Esophagus squamous epithelium (tissue), 5 donors: ENCODE measurements around the gene RAPGEF5. TPM values are rescaled to one million over a fixed set of nuclear protein-coding genes. Genes with fewer than 3 reads are reported as not detected.

Source experiments
- DNase-seq: peaks from one replicate; lab custom pipeline; 2025; lab: John Stamatoyannopoulos, UW
- H3K27ac ChIP-seq, 4 donors: fragments of 200-600 bp; sonication (generic); one replicate each; pipeline ENCODE4 v1.5.1; 2016 to 2019; ENCODE audit warnings: mild to moderate bottlenecking in 1 of 4
- H3K27me3 ChIP-seq, 4 donors: fragments of 200-600 bp; sonication (generic); 1 replicate in 3 of 4; 2 replicates in 1 of 4; pipeline versions ENCODE4 v1.5.1 to v1.6.0; 2017 to 2021; ENCODE audit warnings: antibody characterized with exemption in 1 of 4
- H3K36me3 ChIP-seq, 3 donors: fragments of 200-600 bp; sonication (generic); one replicate each; pipeline ENCODE4 v1.5.1; 2016 to 2019
- H3K4me1 ChIP-seq, 3 donors: fragments of 200-600 bp; sonication (generic); one replicate each; pipeline ENCODE4 v1.5.1; 2017 to 2019
- H3K4me3 ChIP-seq, 4 donors: fragments of 200-600 bp; sonication (generic); 1 replicate in 3 of 4; 2 replicates in 1 of 4; pipeline ENCODE4 v1.5.1; 2016 to 2019; ENCODE audit warnings: mild to moderate bottlenecking in 2 of 4, moderate library complexity in 1 of 4
- H3K9me3 ChIP-seq, 3 donors: fragments of 200-600 bp; sonication (generic); one replicate each; pipeline ENCODE4 v1.5.1; 2016 to 2019
- CTCF ChIP-seq, 6 experiments: fragments of 450-650 bp in 4 of 6; fragments of 200-600 bp in 2 of 6; sonication (generic) in 2 of 6; IDR thresholded peaks; one replicate each; pipeline ENCODE4 v1.5.1; 2016 to 2019; ENCODE audit warnings: antibody characterized with exemption in 6 of 6, mild to moderate bottlenecking in 4 of 6, moderate library complexity in 4 of 6
- POLR2A ChIP-seq, 4 donors: fragments of 450-650 bp; IDR thresholded peaks; one replicate each; pipeline ENCODE4 v1.6.1; 2017; ENCODE audit warnings: antibody characterized with exemption in 4 of 4, mild to moderate bottlenecking in 4 of 4, moderate library complexity in 3 of 4
- WGBS, 2 donors: methylation state at CpG; one replicate each; pipeline ENCODE4 v1.1.5; 2018; 5-methylcytosine and 5-hydroxymethylcytosine counted together
- intact Hi-C: fragments of 100-400 bp; cut with DNase I; formaldehyde crosslinking; loops from one replicate; pipeline ENCODE4 v1.15.0; 2022
- total RNA-seq, 4 donors: library from RNA; depleted of rRNA; stranded (reverse); fragments of >200 nt; gene quantifications; one replicate each; pipeline ENCODE4 v1.1.0, GENCODE V29; 2016
- donor health status: DM: yes; HTN: yes; CAD: no.

Gene RAPGEF5
- total RNA-seq, result 10 to 100 TPM; 16.9 to 50.5 (median 38.4) TPM

GRCh38 chr7:22356701-22357310 is at the start of gene RAPGEF5:
RAPGEF5 (minus strand) TSS chr7:22357154; CDS start chr7:22357060, 94 bp downstream.
- WGBS, 2 donors, result 2% methylated on average over 10 of the region's 95 CpGs; no CpG with 5 or more reads in 1 of the 2 donors
- peak within 1 kb of the TSS; percentile 60 to 82 (median 78) for H3K4me3 ChIP-seq
- H3K27ac ChIP-seq, result peak within 1 kb of the TSS; percentile 72 to 91 (median 82)
- H3K4me1 ChIP-seq, result peaks cover 0 to 39% (median 0%) of the 10 kb centered on the region in 3 donors
- TF ChIP-seq POLR2A (IDR thresholded peaks at IDR 0.05) (peak in 1 of 4 donors; percentile 25), CTCF (IDR thresholded peaks at IDR 0.05) (peak in 1 of 6 experiments; percentile 16)
- intact Hi-C loops, result no loop called here
- no peaks in the 10 kb centered on the region for H3K9me3 ChIP-seq
- DNase-seq, result no peak
- peaks cover 0 to 19% (median 0%) of the 10 kb centered on the region in 4 donors for H3K27me3 ChIP-seq
- H3K36me3 ChIP-seq, result no peaks in the 10 kb centered on the region

GRCh38 chr7:22406715-22407114 is 49.8 kb upstream of the RAPGEF5 start:
- Histone ChIP-seq H3K27me3 (no peaks in the 10 kb centered on the region), H3K4me3 (no peak overlapping the region), H3K27ac (no peak overlapping the region), H3K36me3 (no peaks in the 10 kb centered on the region), H3K9me3 (no peaks in the 10 kb centered on the region), H3K4me1 (peaks cover 0 to 14% (median 3%) of the 10 kb centered on the region in 3 donors)
- WGBS, 2 donors, result 95 to 100% methylated on average over 4 of the region's 4 CpGs
- intact Hi-C loops, result no loop called here
- DNase-seq, result no peak
- TF ChIP-seq CTCF (IDR thresholded peaks at IDR 0.05) (no peak), POLR2A (IDR thresholded peaks at IDR 0.05) (no peak)

GRCh38 chr7:22404421-22405023 is 47.6 kb upstream of the RAPGEF5 start:
- TF ChIP-seq POLR2A (IDR thresholded peaks at IDR 0.05) (no peak), CTCF (IDR thresholded peaks at IDR 0.05) (no peak)
- intact Hi-C loops, result no loop called here
- DNase-seq, result no peak
- Histone ChIP-seq H3K36me3 (no peaks in the 10 kb centered on the region), H3K27ac (no peak overlapping the region), H3K9me3 (no peaks in the 10 kb centered on the region), H3K4me1 (peaks cover 0 to 18% (median 3%) of the 10 kb centered on the region in 3 donors), H3K27me3 (no peaks in the 10 kb centered on the region), H3K4me3 (no peak overlapping the region)
- 39 to 71% methylated on average over 3 of the region's 3 CpGs for WGBS, 2 donors

- Histone ChIP-seq H3K27ac (no peak overlapping the region), H3K36me3 (no peaks in the 10 kb centered on the region), H3K4me3 (no peak overlapping the region), H3K9me3 (no peaks in the 10 kb centered on the region), H3K27me3 (no peaks in the 10 kb centered on the region), H3K4me1 (peaks cover 0 to 18% (median 3%) of the 10 kb centered on the region in 3 donors)
- WGBS, 2 donors, result 80 to 100% methylated on average over 1 to 2 of the region's 2 CpGs
- intact Hi-C loops, result no loop called here
- DNase-seq, result no peak
- TF ChIP-seq CTCF (IDR thresholded peaks at IDR 0.05), result no peak
These were observed 46.4 kb upstream of the RAPGEF5 start for GRCh38 chr7:22403344-22403743.

- Histone ChIP-seq H3K36me3 (no peaks in the 10 kb centered on the region), H3K4me3 (no peak overlapping the region), H3K4me1 (peaks cover 0 to 18% (median 3%) of the 10 kb centered on the region in 3 donors), H3K9me3 (no peaks in the 10 kb centered on the region), H3K27me3 (no peaks in the 10 kb centered on the region), H3K27ac (no peak overlapping the region)
- 80 to 91% methylated on average over 1 to 2 of the region's 2 CpGs for WGBS, 2 donors
- DNase-seq, result no peak
- intact Hi-C loops, result no loop called here
- no peak for TF ChIP-seq CTCF (IDR thresholded peaks at IDR 0.05)
- TF ChIP-seq POLR2A (IDR thresholded peaks at IDR 0.05), result no peak
These were observed 45.3 kb upstream of the RAPGEF5 start for GRCh38 chr7:22402250-22402649.
